HG03280 (cell line): ENCODE measurements around the gene RNF217.

ENCODE experiments used
- ATAC-seq: cut with Tn5 transposase; IDR thresholded peaks from one replicate; pipeline ENCODE4 v1.9.1; 2021; ENCODE audit warnings: mild to moderate bottlenecking, moderate library complexity; ENCODE audit not compliant: unreplicated experiment

RNF217 gene

GRCh38 chr6:125095580-125096301, 133.5 kb downstream of the RNF217 start:
- no peak for ATAC-seq

GRCh38 chr6:125097186-125097585, 134.9 kb downstream of the RNF217 start:
- no peak for ATAC-seq

- ATAC-seq = no peak
Observed at GRCh38 chr6:125098253-125098652, 136.0 kb downstream of the RNF217 start.

GRCh38 chr6:125099211-125100073, 137.2 kb downstream of the RNF217 start:
- no peak for ATAC-seq

- no peak for ATAC-seq
Observed at GRCh38 chr6:125100074-125100652, 137.9 kb downstream of the RNF217 start.

- no peak for ATAC-seq
Observed at GRCh38 chr6:125101128-125101527, 138.9 kb downstream of the RNF217 start.

- no peak for ATAC-seq
Observed at GRCh38 chr6:125101631-125102030, 139.4 kb downstream of the RNF217 start.

GRCh38 chr6:125102411-125102810, 140.2 kb downstream of the RNF217 start:
- ATAC-seq = no peak

GRCh38 chr6:125102891-125103290, 140.7 kb downstream of the RNF217 start:
- ATAC-seq = no peak

- no peak for ATAC-seq
Observed at GRCh38 chr6:125104425-125104824, 142.2 kb downstream of the RNF217 start.

GRCh38 chr6:125107048-125107447, 144.8 kb downstream of the RNF217 start:
- no peak for ATAC-seq

GRCh38 chr6:125107896-125108295, 145.7 kb downstream of the RNF217 start:
- no peak for ATAC-seq

- no peak for ATAC-seq
Observed at GRCh38 chr6:125110056-125110455, 147.8 kb downstream of the RNF217 start.

GRCh38 chr6:125111219-125111983, 149.2 kb downstream of the RNF217 start:
- ATAC-seq = no peak

- no peak for ATAC-seq
Observed at GRCh38 chr6:125112934-125113333, 150.7 kb downstream of the RNF217 start.

GRCh38 chr6:125114248-125114858, 152.1 kb downstream of the RNF217 start:
- no peak for ATAC-seq

- no peak for ATAC-seq
Observed at GRCh38 chr6:125116170-125116569, 153.9 kb downstream of the RNF217 start.

- no peak for ATAC-seq
Observed at GRCh38 chr6:125116710-125117109, 154.5 kb downstream of the RNF217 start.

GRCh38 chr6:125117818-125118217, 155.6 kb downstream of the RNF217 start:
- ATAC-seq = no peak

- no peak for ATAC-seq
Observed at GRCh38 chr6:125120054-125120590, 157.9 kb downstream of the RNF217 start.
